Activated CD4-positive, alpha-beta memory T cell treated with anti-CD3 and anti-CD28 coated beads for 36 hours (primary cell): ENCODE measurements around the gene OSBPL2. TPM values are rescaled to one million over a fixed set of nuclear protein-coding genes. Genes with fewer than 3 reads are reported as not detected.

Experiments used
- CTCF ChIA-PET: fragments of 350-600 bp; sonication (Branson Sonifier 250); formaldehyde crosslinking; loops from one replicate; lab custom pipeline; 2021; ENCODE audit warnings: antibody characterized with exemption, inconsistent platforms; lab: Charles Lee
- POLR2A ChIA-PET: fragments of 350-600 bp; sonication (Branson Sonifier 250); formaldehyde crosslinking; loops from one replicate; lab custom pipeline; 2021; ENCODE audit warnings: antibody characterized with exemption; lab: Charles Lee
- DNase-seq: peaks from one replicate; pipeline ENCODE4 v3.0.0-alpha.2; 2020
- H3K27ac Mint-ChIP-seq: one replicate; pipeline ENCODE4 v1.8.0; 2021; ENCODE audit warnings: mixed read lengths
- H3K27me3 Mint-ChIP-seq: one replicate; pipeline ENCODE4 v1.8.0; 2021; ENCODE audit warnings: mixed read lengths
- H3K36me3 Mint-ChIP-seq: one replicate; pipeline ENCODE4 v1.8.0; 2021; ENCODE audit warnings: mixed read lengths
- H3K4me1 Mint-ChIP-seq: one replicate; pipeline ENCODE4 v1.8.0; 2021; ENCODE audit warnings: low read depth, mixed read lengths
- H3K4me3 Mint-ChIP-seq: one replicate; pipeline ENCODE4 v1.8.0; 2021; ENCODE audit warnings: mild to moderate bottlenecking, mixed read lengths
- H3K9me3 Mint-ChIP-seq: one replicate; pipeline ENCODE4 v1.8.0; 2021; ENCODE audit warnings: mixed read lengths
- intact Hi-C: fragments of 100-400 bp; cut with micrococcal nuclease; formaldehyde crosslinking; loops from one replicate; pipeline ENCODE4 v1.15.1; 2023
- total RNA-seq, 2 experiments: library from RNA; stranded (reverse); gene quantifications; one replicate each; pipeline ENCODE4 v1.2.3, GENCODE V29; 2021

Gene OSBPL2
- total RNA-seq, 2 experiments from 2014 or later, result 25.4 to 29.3 TPM

GRCh38 chr20:62209850-62210495 is 28.3 kb upstream of the OSBPL2 start:
- Mint-ChIP-seq H3K4me1 (no peaks in the 10 kb centered on the region), H3K27ac (no peak overlapping the region), H3K4me3 (no peak overlapping the region), H3K36me3 (no peaks in the 10 kb centered on the region), H3K9me3 (no peaks in the 10 kb centered on the region), H3K27me3 (peaks cover 7% of the 10 kb centered on the region)
- intact Hi-C loops, result no loop called here
- no peak for DNase-seq
- ChIA-PET CTCF (no interaction called here), POLR2A (no interaction called here)

DNA sequence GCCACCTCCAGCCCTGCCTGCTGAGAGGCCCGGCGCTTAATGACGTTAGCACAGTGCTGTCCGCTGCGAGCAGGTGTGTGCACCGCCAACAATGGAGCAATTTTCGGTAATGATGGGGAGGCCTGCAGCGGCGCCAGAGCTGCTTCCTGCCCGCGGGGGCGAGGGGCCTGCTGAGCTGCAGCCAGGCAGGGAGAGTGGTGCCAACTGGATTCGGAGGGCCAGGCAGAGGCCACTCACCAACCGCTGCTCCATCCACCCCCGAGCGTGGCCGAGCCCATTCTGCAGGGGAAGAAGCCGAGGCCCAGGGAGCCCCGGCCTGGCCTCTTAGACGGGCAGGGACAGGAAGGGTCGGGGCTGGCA is 27.8 kb upstream of the OSBPL2 start:
- H3K36me3 Mint-ChIP-seq, result no peaks in the 10 kb centered on the region
- POLR2A ChIA-PET, result no interaction called here
- no peaks in the 10 kb centered on the region for H3K9me3 Mint-ChIP-seq
- H3K27me3 Mint-ChIP-seq, result peaks cover 9% of the 10 kb centered on the region
- no peak overlapping the region for H3K27ac Mint-ChIP-seq
- CTCF ChIA-PET, result no interaction called here
- DNase-seq, result no peak
- no peak overlapping the region for H3K4me3 Mint-ChIP-seq
- intact Hi-C loops, result no loop called here
- H3K4me1 Mint-ChIP-seq, result no peaks in the 10 kb centered on the region

DNA sequence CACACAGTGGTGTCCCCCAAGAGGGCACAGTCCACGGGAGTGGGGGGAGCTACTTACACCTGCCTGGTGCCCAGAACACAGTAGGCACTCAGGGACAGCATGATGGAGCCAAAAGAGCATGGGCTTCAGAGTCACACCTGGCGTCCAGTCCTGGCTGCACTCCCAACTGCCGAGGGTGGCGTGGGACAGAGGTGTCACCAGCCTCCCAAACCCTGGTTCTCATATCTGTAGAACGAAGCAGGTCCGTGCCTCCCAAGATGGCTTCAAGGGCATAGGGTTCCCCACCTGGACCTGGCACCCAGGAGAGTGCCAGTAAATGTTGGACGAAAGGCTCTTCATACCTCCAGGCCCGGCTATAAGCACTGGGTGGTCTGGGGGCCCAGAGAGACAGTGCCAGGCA is 27.1 kb upstream of the OSBPL2 start:
- CTCF ChIA-PET, result no interaction called here
- Mint-ChIP-seq H3K9me3 (no peaks in the 10 kb centered on the region), H3K36me3 (no peaks in the 10 kb centered on the region)

DNA sequence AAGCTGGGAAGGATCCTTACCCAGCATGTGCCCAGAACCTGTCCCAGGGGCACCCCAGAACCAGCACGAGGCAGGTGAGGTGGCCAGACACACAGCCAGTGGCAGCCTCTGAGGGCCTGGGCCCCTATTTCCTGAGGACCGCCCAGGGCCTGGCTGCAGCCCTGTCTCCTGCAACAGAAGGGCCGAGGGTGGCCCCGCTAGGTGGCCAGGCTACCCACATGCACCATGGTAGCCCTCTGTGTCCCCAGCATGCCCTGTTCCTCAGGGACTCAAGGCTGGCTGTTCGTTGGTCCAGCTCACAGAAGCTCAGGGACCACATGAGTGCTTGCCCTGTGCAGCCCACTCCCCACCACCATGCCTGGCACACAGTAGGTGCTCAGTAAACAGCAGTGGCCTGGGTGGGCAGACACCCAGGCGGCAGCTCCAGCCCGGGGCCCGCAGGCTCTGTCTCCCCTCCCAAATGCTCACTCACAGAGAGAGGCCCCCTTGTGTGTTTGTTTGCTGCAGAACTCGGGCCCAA is 26.5 kb upstream of the OSBPL2 start:
- DNase-seq, result no peak
- Mint-ChIP-seq H3K9me3 (no peaks in the 10 kb centered on the region), H3K27ac (no peak overlapping the region), H3K27me3 (peaks cover 10% of the 10 kb centered on the region), H3K4me1 (no peaks in the 10 kb centered on the region), H3K4me3 (no peak overlapping the region), H3K36me3 (no peaks in the 10 kb centered on the region)
- ChIA-PET CTCF (no interaction called here), POLR2A (no interaction called here)
- intact Hi-C loops, result no loop called here

More for the DNA sequence above, 27.1 kb upstream of the OSBPL2 start:
- H3K4me3 Mint-ChIP-seq, result no peak overlapping the region
- intact Hi-C loops, result no loop called here
- POLR2A ChIA-PET, result no interaction called here
- no peak for DNase-seq
- no peaks in the 10 kb centered on the region for H3K4me1 Mint-ChIP-seq
- H3K27ac Mint-ChIP-seq, result no peak overlapping the region
- peaks cover 9% of the 10 kb centered on the region for H3K27me3 Mint-ChIP-seq

GRCh38 chr20:62212299-62212698 is 26.0 kb upstream of the OSBPL2 start:
- no peak overlapping the region for H3K27ac Mint-ChIP-seq
- no peaks in the 10 kb centered on the region for H3K4me1 Mint-ChIP-seq
- DNase-seq, result no peak
- POLR2A ChIA-PET, result no interaction called here
- intact Hi-C loops, result no loop called here
- CTCF ChIA-PET, result no interaction called here
- H3K9me3 Mint-ChIP-seq, result no peaks in the 10 kb centered on the region
- peaks cover 12% of the 10 kb centered on the region for H3K27me3 Mint-ChIP-seq
- H3K36me3 Mint-ChIP-seq, result no peaks in the 10 kb centered on the region
- H3K4me3 Mint-ChIP-seq, result no peak overlapping the region

GRCh38 chr20:62214067-62214466 is 24.3 kb upstream of the OSBPL2 start:
- ChIA-PET CTCF (no interaction called here), POLR2A (no interaction called here)
- no peaks in the 10 kb centered on the region for H3K4me1 Mint-ChIP-seq
- H3K9me3 Mint-ChIP-seq, result no peaks in the 10 kb centered on the region
- H3K4me3 Mint-ChIP-seq, result no peak overlapping the region
- no peaks in the 10 kb centered on the region for H3K36me3 Mint-ChIP-seq
- H3K27ac Mint-ChIP-seq, result no peak overlapping the region
- intact Hi-C loops, result no loop called here
- peaks cover 24% of the 10 kb centered on the region for H3K27me3 Mint-ChIP-seq
- no peak for DNase-seq

- intact Hi-C loops, result no loop called here
- CTCF ChIA-PET, result no interaction called here
- POLR2A ChIA-PET, result no interaction called here
- Mint-ChIP-seq H3K27me3 (peaks cover 26% of the 10 kb centered on the region), H3K4me3 (no peak overlapping the region), H3K36me3 (no peaks in the 10 kb centered on the region), H3K27ac (no peak overlapping the region), H3K4me1 (no peaks in the 10 kb centered on the region), H3K9me3 (no peaks in the 10 kb centered on the region)
- no peak for DNase-seq
Observed at GRCh38 chr20:62215020-62215990, 23.0 kb upstream of the OSBPL2 start.

- H3K27me3 Mint-ChIP-seq, result peaks cover 32% of the 10 kb centered on the region
- H3K4me1 Mint-ChIP-seq, result no peaks in the 10 kb centered on the region
- DNase-seq, result no peak
- intact Hi-C loops, result no loop called here
- ChIA-PET POLR2A (no interaction called here), CTCF (no interaction called here)
- no peak overlapping the region for H3K4me3 Mint-ChIP-seq
- no peaks in the 10 kb centered on the region for H3K9me3 Mint-ChIP-seq
- H3K27ac Mint-ChIP-seq, result no peak overlapping the region
- H3K36me3 Mint-ChIP-seq, result no peaks in the 10 kb centered on the region
Observed at GRCh38 chr20:62215991-62216635, 22.2 kb upstream of the OSBPL2 start.

DNA sequence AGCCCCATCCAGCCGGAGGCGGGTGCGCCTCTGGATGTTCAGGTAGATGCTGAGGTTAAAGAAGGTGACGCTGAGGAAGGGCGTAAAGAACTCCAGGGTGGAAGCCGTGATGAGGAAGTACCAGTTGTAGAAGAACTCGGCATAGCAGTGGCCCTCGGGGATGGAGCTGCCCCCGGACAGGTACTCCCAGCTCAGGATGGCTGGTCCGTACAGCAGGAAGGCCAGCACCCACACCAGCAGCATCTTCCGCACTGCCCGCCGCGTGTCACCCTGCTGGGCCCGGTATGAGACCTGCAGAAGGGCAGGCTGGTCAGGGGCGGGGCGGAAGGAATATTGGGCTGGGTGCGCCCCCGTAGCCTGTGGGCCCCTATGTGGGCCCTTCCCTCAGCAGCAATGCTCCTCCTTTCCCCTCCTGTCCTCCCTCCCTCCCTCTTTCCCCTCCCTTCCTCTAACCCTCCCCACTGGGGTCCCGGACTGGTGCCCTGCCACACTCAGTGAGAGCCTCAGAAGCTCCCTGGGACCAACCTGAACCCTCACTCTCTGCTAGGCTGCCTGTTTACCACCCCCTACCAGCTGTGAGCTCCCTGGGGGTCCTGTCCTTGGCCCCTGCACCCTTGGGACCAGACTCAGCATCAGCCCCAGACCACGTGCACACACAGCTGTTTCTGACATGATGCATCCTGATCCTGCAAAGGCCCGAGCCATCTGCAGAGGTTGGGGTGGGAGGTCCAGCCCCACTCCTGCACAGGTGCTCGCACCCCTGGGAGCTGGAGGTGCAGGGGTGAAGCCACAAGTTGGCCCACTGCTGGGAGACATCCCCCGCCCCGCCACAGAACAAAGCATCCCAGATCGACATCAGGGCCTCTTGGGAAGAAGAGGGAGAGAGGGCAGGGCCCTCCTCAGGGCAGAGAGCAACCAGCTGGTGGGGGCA is 21.4 kb upstream of the OSBPL2 start:
- Mint-ChIP-seq H3K27me3 (peaks cover 38% of the 10 kb centered on the region), H3K27ac (no peak overlapping the region), H3K4me3 (no peak overlapping the region), H3K9me3 (no peaks in the 10 kb centered on the region), H3K4me1 (no peaks in the 10 kb centered on the region), H3K36me3 (no peaks in the 10 kb centered on the region)
- POLR2A ChIA-PET, result no interaction called here
- DNase-seq, result no peak
- intact Hi-C loops, result no loop called here
- CTCF ChIA-PET, result no interaction called here

GRCh38 chr20:62217913-62218773 is 20.2 kb upstream of the OSBPL2 start:
- intact Hi-C loops, result no loop called here
- POLR2A ChIA-PET, result no interaction called here
- Mint-ChIP-seq H3K9me3 (no peaks in the 10 kb centered on the region), H3K27me3 (peaks cover 44% of the 10 kb centered on the region), H3K4me3 (no peak overlapping the region), H3K36me3 (no peaks in the 10 kb centered on the region), H3K27ac (no peak overlapping the region), H3K4me1 (no peaks in the 10 kb centered on the region)
- no peak for DNase-seq
- CTCF ChIA-PET, result no interaction called here
